HepG2 (cell line): ENCODE measurements around the gene SIGLEC8.

Source experiments
- CTCF ChIP-seq: sonication (generic); formaldehyde crosslinking; IDR thresholded peaks from 2 replicates; pipeline ENCODE4 v1.5.0; 2020; ENCODE audit warnings: mild to moderate bottlenecking, missing genetic modification reagents, moderate library complexity
- FLYWCH1 ChIP-seq: sonication (generic); formaldehyde crosslinking; IDR thresholded peaks from 2 replicates; pipeline ENCODE4 v1.8.1; 2023; ENCODE audit warnings: mild to moderate bottlenecking, missing genetic modification reagents
- ONECUT2 ChIP-seq: sonication (generic); formaldehyde crosslinking; IDR thresholded peaks from 2 replicates; pipeline ENCODE4 v1.4.0; 2020; ENCODE audit warnings: missing genetic modification reagents
- SIN3A ChIP-seq: IDR thresholded peaks from 2 replicates; pipeline ENCODE4 v1.6.1; 2011; ENCODE audit warnings: low read depth, mild to moderate bottlenecking, control low read depth, low read length, borderline replicate concordance
- THAP7 ChIP-seq: sonication (generic); formaldehyde crosslinking; IDR thresholded peaks from 2 replicates; pipeline ENCODE4 v1.8.1; 2023; ENCODE audit warnings: mild to moderate bottlenecking, missing genetic modification reagents
- ZKSCAN1 ChIP-seq: fragments of 150-350 bp; IDR thresholded peaks from 2 replicates; pipeline ENCODE4 v1.6.1; 2014; ENCODE audit warnings: low read length
- TF ChIP-seq, protein P1 (sequence below): sonication (generic); formaldehyde crosslinking; IDR thresholded peaks from 2 replicates; pipeline ENCODE4 v1.8.0; 2023; ENCODE audit warnings: mild to moderate bottlenecking, missing genetic modification reagents
- TF ChIP-seq, protein P2 (sequence below): sonication (generic); formaldehyde crosslinking; IDR thresholded peaks from 2 replicates; pipeline ENCODE4 v1.4.0; 2020; ENCODE audit warnings: missing genetic modification reagents

GRCh38 chr19:51430221-51430620, 28.0 kb downstream of the SIGLEC8 start:
- no peak for TF ChIP-seq THAP7
- no peak for TF ChIP-seq CTCF (CRISPR knock-in tag)
- TF ChIP-seq ZKSCAN1: no peak
- TF ChIP-seq, protein P1, sequence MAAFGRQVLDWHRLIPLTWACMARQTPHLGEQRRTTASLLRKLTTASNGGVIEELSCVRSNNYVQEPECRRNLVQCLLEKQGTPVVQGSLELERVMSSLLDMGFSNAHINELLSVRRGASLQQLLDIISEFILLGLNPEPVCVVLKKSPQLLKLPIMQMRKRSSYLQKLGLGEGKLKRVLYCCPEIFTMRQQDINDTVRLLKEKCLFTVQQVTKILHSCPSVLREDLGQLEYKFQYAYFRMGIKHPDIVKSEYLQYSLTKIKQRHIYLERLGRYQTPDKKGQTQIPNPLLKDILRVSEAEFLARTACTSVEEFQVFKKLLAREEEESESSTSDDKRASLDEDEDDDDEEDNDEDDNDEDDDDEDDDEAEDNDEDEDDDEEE (CRISPR knock-in tag): no peak
- TF ChIP-seq FLYWCH1 (CRISPR knock-in tag): no peak
- TF ChIP-seq ONECUT2: no peak
- no peak for TF ChIP-seq SIN3A
- TF ChIP-seq, protein P2, sequence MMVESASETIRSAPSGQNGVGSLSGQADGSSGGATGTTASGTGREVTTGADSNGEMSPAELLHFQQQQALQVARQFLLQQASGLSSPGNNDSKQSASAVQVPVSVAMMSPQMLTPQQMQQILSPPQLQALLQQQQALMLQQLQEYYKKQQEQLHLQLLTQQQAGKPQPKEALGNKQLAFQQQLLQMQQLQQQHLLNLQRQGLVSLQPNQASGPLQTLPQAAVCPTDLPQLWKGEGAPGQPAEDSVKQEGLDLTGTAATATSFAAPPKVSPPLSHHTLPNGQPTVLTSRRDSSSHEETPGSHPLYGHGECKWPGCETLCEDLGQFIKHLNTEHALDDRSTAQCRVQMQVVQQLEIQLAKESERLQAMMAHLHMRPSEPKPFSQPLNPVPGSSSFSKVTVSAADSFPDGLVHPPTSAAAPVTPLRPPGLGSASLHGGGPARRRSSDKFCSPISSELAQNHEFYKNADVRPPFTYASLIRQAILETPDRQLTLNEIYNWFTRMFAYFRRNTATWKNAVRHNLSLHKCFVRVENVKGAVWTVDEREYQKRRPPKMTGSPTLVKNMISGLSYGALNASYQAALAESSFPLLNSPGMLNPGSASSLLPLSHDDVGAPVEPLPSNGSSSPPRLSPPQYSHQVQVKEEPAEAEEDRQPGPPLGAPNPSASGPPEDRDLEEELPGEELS: no peak
